ENCODE data around the gene PBX4. TPM values are rescaled to one million over a fixed set of nuclear protein-coding genes. Genes with fewer than 3 reads are reported as not detected.

Gene PBX4
- total and polyA plus RNA-seq, 2 experiments from 2014 or later, result 2.6 to 4.1 TPM

DNA sequence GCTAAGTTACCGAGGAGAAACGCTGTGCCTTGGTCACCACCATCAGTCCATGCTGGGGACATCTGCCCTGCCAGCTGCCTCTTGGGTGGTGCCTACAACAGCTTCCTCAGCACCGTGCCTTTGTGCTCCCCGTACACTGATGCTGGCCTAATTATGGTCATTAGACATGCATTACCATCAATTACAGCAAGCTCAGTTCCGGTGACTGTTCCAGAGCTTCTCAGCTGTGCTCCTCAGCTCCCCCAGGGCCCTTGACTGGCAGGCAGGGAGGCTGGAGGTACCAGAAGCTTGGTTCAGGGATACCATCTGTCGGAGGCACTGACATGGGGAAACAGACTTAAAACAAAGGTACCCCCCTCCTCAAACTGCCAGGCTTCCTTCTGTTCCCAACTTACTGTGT is 40.2 kb downstream of the PBX4 start:
- no peak overlapping the region for H2AFZ ChIP-seq
- no peaks in the 10 kb centered on the region for H3K36me3 Mint-ChIP-seq (ENCODE audit: low read depth)

More for the DNA sequence above, 40.2 kb downstream of the PBX4 start:
- peaks cover 3% of the 10 kb centered on the region for H3K27me3 Mint-ChIP-seq (ENCODE audit: insufficient read depth, low read depth, poor library complexity)
- no peaks in the 10 kb centered on the region for H3K79me2 ChIP-seq (replicated peaks; ENCODE audit: insufficient read depth)
- no peak overlapping the region for H3K27ac ChIP-seq (ENCODE audit: low read depth)
- ATAC-seq (no peak), DNase-seq (ENCODE audit: low spot score) (no peak)
- no peaks in the 10 kb centered on the region for H3K4me1 ChIP-seq (ENCODE audit: insufficient read depth)
- H3F3A ChIP-seq (replicated peaks; ENCODE audit: low read depth), result no peaks in the 10 kb centered on the region
- H3K4me3 Mint-ChIP-seq, result no peak overlapping the region
- H3K4me1 Mint-ChIP-seq, result peaks cover 7% of the 10 kb centered on the region; the same call in 2 of the 3 replicates
- H4K20me1 ChIP-seq (replicated peaks; ENCODE audit: insufficient read depth), result no peaks in the 10 kb centered on the region
- no peaks in the 10 kb centered on the region for H3K36me3 ChIP-seq (ENCODE audit: insufficient read depth)
- no peak overlapping the region for H3K27ac Mint-ChIP-seq
- TF ChIP-seq JUNB (IDR thresholded peaks at IDR 0.05; ENCODE audit: unreplicated experiment) (no peak), NANOG (IDR thresholded peaks at IDR 0.05; ENCODE audit: borderline replicate concordance) (no peak), EZH2 (IDR thresholded peaks at IDR 0.05; ENCODE audit: low read depth, unreplicated experiment) (no peak), EZH2phosphoT487 (IDR thresholded peaks at IDR 0.05; ENCODE audit: unreplicated experiment) (no peak), POLR2AphosphoS5 (IDR thresholded peaks at IDR 0.05; ENCODE audit: low read depth) (no peak), CREB1 (CRISPR knock-in tag; IDR thresholded peaks at IDR 0.05; ENCODE audit: low read depth) (no peak), STAT1 (IDR thresholded peaks at IDR 0.05; ENCODE audit: unreplicated experiment) (no peak), ZNF114 (CRISPR knock-in tag; IDR thresholded peaks at IDR 0.05) (no peak), ZNF331 (CRISPR knock-in tag; IDR thresholded peaks at IDR 0.05; ENCODE audit: low read depth) (no peak)
- TF ChIP-seq, protein P1, sequence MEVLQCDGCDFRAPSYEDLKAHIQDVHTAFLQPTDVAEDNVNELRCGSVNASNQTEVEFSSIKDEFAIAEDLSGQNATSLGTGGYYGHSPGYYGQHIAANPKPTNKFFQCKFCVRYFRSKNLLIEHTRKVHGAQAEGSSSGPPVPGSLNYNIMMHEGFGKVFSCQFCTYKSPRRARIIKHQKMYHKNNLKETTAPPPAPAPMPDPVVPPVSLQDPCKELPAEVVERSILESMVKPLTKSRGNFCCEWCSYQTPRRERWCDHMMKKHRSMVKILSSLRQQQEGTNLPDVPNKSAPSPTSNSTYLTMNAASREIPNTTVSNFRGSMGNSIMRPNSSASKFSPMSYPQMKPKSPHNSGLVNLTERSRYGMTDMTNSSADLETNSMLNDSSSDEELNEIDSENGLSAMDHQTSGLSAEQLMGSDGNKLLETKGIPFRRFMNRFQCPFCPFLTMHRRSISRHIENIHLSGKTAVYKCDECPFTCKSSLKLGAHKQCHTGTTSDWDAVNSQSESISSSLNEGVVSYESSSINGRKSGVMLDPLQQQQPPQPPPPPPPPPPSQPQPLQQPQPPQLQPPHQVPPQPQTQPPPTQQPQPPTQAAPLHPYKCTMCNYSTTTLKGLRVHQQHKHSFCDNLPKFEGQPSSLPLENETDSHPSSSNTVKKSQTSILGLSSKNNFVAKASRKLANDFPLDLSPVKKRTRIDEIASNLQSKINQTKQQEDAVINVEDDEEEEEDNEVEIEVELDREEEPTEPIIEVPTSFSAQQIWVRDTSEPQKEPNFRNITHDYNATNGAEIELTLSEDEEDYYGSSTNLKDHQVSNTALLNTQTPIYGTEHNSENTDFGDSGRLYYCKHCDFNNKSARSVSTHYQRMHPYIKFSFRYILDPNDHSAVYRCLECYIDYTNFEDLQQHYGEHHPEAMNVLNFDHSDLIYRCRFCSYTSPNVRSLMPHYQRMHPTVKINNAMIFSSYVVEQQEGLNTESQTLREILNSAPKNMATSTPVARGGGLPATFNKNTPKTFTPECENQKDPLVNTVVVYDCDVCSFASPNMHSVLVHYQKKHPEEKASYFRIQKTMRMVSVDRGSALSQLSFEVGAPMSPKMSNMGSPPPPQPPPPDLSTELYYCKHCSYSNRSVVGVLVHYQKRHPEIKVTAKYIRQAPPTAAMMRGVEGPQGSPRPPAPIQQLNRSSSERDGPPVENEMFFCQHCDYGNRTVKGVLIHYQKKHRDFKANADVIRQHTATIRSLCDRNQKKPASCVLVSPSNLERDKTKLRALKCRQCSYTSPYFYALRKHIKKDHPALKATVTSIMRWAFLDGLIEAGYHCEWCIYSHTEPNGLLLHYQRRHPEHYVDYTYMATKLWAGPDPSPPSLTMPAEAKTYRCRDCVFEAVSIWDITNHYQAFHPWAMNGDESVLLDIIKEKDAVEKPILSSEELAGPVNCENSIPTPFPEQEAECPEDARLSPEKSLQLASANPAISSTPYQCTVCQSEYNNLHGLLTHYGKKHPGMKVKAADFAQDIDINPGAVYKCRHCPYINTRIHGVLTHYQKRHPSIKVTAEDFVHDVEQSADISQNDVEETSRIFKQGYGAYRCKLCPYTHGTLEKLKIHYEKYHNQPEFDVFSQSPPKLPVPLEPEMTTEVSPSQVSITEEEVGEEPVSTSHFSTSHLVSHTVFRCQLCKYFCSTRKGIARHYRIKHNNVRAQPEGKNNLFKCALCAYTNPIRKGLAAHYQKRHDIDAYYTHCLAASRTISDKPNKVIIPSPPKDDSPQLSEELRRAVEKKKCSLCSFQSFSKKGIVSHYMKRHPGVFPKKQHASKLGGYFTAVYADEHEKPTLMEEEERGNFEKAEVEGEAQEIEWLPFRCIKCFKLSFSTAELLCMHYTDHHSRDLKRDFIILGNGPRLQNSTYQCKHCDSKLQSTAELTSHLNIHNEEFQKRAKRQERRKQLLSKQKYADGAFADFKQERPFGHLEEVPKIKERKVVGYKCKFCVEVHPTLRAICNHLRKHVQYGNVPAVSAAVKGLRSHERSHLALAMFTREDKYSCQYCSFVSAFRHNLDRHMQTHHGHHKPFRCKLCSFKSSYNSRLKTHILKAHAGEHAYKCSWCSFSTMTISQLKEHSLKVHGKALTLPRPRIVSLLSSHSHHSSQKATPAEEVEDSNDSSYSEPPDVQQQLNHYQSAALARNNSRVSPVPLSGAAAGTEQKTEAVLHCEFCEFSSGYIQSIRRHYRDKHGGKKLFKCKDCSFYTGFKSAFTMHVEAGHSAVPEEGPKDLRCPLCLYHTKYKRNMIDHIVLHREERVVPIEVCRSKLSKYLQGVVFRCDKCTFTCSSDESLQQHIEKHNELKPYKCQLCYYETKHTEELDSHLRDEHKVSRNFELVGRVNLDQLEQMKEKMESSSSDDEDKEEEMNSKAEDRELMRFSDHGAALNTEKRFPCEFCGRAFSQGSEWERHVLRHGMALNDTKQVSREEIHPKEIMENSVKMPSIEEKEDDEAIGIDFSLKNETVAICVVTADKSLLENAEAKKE (CRISPR knock-in tag; IDR thresholded peaks at IDR 0.05), result no peak
- TF ChIP-seq, protein P2, sequence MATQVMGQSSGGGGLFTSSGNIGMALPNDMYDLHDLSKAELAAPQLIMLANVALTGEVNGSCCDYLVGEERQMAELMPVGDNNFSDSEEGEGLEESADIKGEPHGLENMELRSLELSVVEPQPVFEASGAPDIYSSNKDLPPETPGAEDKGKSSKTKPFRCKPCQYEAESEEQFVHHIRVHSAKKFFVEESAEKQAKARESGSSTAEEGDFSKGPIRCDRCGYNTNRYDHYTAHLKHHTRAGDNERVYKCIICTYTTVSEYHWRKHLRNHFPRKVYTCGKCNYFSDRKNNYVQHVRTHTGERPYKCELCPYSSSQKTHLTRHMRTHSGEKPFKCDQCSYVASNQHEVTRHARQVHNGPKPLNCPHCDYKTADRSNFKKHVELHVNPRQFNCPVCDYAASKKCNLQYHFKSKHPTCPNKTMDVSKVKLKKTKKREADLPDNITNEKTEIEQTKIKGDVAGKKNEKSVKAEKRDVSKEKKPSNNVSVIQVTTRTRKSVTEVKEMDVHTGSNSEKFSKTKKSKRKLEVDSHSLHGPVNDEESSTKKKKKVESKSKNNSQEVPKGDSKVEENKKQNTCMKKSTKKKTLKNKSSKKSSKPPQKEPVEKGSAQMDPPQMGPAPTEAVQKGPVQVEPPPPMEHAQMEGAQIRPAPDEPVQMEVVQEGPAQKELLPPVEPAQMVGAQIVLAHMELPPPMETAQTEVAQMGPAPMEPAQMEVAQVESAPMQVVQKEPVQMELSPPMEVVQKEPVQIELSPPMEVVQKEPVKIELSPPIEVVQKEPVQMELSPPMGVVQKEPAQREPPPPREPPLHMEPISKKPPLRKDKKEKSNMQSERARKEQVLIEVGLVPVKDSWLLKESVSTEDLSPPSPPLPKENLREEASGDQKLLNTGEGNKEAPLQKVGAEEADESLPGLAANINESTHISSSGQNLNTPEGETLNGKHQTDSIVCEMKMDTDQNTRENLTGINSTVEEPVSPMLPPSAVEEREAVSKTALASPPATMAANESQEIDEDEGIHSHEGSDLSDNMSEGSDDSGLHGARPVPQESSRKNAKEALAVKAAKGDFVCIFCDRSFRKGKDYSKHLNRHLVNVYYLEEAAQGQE (IDR thresholded peaks at IDR 0.05; ENCODE audit: unreplicated experiment), result no peak
- TF ChIP-seq, protein P3, sequence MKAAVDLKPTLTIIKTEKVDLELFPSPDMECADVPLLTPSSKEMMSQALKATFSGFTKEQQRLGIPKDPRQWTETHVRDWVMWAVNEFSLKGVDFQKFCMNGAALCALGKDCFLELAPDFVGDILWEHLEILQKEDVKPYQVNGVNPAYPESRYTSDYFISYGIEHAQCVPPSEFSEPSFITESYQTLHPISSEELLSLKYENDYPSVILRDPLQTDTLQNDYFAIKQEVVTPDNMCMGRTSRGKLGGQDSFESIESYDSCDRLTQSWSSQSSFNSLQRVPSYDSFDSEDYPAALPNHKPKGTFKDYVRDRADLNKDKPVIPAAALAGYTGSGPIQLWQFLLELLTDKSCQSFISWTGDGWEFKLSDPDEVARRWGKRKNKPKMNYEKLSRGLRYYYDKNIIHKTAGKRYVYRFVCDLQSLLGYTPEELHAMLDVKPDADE (IDR thresholded peaks at IDR 0.05), result no peak
- TF ChIP-seq, protein P4, sequence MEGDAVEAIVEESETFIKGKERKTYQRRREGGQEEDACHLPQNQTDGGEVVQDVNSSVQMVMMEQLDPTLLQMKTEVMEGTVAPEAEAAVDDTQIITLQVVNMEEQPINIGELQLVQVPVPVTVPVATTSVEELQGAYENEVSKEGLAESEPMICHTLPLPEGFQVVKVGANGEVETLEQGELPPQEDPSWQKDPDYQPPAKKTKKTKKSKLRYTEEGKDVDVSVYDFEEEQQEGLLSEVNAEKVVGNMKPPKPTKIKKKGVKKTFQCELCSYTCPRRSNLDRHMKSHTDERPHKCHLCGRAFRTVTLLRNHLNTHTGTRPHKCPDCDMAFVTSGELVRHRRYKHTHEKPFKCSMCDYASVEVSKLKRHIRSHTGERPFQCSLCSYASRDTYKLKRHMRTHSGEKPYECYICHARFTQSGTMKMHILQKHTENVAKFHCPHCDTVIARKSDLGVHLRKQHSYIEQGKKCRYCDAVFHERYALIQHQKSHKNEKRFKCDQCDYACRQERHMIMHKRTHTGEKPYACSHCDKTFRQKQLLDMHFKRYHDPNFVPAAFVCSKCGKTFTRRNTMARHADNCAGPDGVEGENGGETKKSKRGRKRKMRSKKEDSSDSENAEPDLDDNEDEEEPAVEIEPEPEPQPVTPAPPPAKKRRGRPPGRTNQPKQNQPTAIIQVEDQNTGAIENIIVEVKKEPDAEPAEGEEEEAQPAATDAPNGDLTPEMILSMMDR (conservative IDR thresholded peaks at IDR 0.05; ENCODE audit: low read depth in 2 of 2), result no peak
- no peaks in the 10 kb centered on the region for H3K27me3 ChIP-seq (ENCODE audit: insufficient read depth)
- no peak overlapping the region for H3K4me2 ChIP-seq
- H3K9me3 Mint-ChIP-seq, result no peaks in the 10 kb centered on the region
- H3K9me2 ChIP-seq (ENCODE audit: insufficient read depth), result no peaks in the 10 kb centered on the region
- H3K4me3 ChIP-seq, result no peak overlapping the region

Data from GM23338 (cell line).